ENCODE measurements around the gene HLA-A.

- TF ChIP-seq POLR2A (IDR thresholded peaks at IDR 0.05) = no peak
- no peak for TF ChIP-seq CTCF (IDR thresholded peaks at IDR 0.05)
These were observed 33.2 kb downstream of the HLA-A start for GRCh38 chr6:29975561-29975907.

Data from heart left ventricle (tissue), 13 donors.